Neutrophil (primary cell): ENCODE data around the gene SGSM1.

Source experiments
- H3K27ac ChIP-seq: fragments of 200-600 bp; sonication (generic); 2 replicates; pipeline ENCODE4 v1.5.1; 2016; ENCODE audit warnings: mild to moderate bottlenecking, moderate library complexity
- H3K27me3 ChIP-seq: fragments of 200-600 bp; sonication (generic); 2 replicates; pipeline ENCODE4 v1.6.0; 2016; ENCODE audit warnings: mild to moderate bottlenecking
- H3K36me3 ChIP-seq: fragments of 200-600 bp; sonication (generic); 2 replicates; pipeline ENCODE4 v1.5.1; 2017
- H3K4me1 ChIP-seq, 2 experiments: fragments of 200-600 bp in 1 of 2; sonication (generic) in 1 of 2; 1 replicate in 1 of 2; 2 replicates in 1 of 2; pipeline versions ENCODE4 v1.5.1 to v1.6.1; 2013 to 2016; ENCODE audit warnings: low read depth in 1 of 2, low read length in 1 of 2, mild to moderate bottlenecking in 1 of 2, moderate library complexity in 1 of 2; ENCODE audit not compliant: control insufficient read depth in 1 of 2, insufficient read depth in 1 of 2
- H3K4me3 ChIP-seq, 2 experiments: fragments of 200-600 bp in 1 of 2; sonication (generic) in 1 of 2; 1 replicate in 1 of 2; 2 replicates in 1 of 2; pipeline ENCODE4 v1.5.1; 2013 to 2016; ENCODE audit warnings: low read depth in 1 of 2, low read length in 1 of 2, mild to moderate bottlenecking in 1 of 2, moderate library complexity in 1 of 2
- H3K9me3 ChIP-seq: fragments of 200-600 bp; sonication (generic); 2 replicates; pipeline ENCODE4 v1.5.1; 2016
- CTCF ChIP-seq: fragments of 200-600 bp; sonication (generic); IDR thresholded peaks from 2 replicates; pipeline ENCODE4 v1.5.1; 2016; ENCODE audit warnings: antibody characterized with exemption

The SGSM1 gene

GRCh38 chr22:24975813-24976341 is 169.9 kb downstream of the SGSM1 start:
- no peak overlapping the region for H3K4me3 ChIP-seq
- H3K36me3 ChIP-seq: no peaks in the 10 kb centered on the region
- no peaks in the 10 kb centered on the region for H3K9me3 ChIP-seq
- no peaks in the 10 kb centered on the region for H3K27me3 ChIP-seq
- H3K27ac ChIP-seq: no peak overlapping the region
- no peak for TF ChIP-seq CTCF
- H3K4me1 ChIP-seq: no peaks in the 10 kb centered on the region

GRCh38 chr22:24976442-24977218 is 170.6 kb downstream of the SGSM1 start:
- Histone ChIP-seq H3K4me1 (no peaks in the 10 kb centered on the region), H3K27ac (no peak overlapping the region), H3K4me3 (no peak overlapping the region), H3K9me3 (no peaks in the 10 kb centered on the region), H3K27me3 (no peaks in the 10 kb centered on the region), H3K36me3 (no peaks in the 10 kb centered on the region)
- no peak for TF ChIP-seq CTCF
